ENCODE measurements around the gene C10orf120.
A peak's percentile ranks its signal among the peaks of the same experiment; 100 is the strongest.

The C10orf120 gene

DNA sequence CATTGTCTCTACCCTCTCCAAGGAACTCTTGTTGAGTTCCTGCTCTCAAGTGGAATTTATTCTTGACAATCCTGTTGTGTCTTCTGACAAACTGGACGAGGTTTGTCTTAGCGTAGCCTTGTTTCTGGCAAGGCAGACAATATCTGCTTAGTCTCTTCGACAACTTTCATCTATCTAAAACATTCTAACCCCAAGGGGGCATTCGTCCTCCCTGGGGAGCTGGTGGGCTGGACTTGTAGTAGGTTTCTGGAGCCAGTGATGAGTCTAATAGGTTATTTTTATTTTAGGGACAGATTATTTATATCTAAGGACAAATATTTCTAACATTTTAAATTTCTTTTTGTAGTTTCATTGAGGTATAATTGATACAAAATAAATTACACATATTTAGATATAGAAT, 7.3 kb upstream of the C10orf120 start:
- H3K4me3 ChIP-seq (ENCODE audit: low read depth, low read length) = no peak overlapping the region
- TF ChIP-seq, protein P1, sequence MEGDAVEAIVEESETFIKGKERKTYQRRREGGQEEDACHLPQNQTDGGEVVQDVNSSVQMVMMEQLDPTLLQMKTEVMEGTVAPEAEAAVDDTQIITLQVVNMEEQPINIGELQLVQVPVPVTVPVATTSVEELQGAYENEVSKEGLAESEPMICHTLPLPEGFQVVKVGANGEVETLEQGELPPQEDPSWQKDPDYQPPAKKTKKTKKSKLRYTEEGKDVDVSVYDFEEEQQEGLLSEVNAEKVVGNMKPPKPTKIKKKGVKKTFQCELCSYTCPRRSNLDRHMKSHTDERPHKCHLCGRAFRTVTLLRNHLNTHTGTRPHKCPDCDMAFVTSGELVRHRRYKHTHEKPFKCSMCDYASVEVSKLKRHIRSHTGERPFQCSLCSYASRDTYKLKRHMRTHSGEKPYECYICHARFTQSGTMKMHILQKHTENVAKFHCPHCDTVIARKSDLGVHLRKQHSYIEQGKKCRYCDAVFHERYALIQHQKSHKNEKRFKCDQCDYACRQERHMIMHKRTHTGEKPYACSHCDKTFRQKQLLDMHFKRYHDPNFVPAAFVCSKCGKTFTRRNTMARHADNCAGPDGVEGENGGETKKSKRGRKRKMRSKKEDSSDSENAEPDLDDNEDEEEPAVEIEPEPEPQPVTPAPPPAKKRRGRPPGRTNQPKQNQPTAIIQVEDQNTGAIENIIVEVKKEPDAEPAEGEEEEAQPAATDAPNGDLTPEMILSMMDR (IDR thresholded peaks at IDR 0.05; ENCODE audit: control insufficient read depth, extremely low read depth, insufficient read depth) = no peak
- no peak for DNase-seq (ENCODE audit: low read depth)

DNA sequence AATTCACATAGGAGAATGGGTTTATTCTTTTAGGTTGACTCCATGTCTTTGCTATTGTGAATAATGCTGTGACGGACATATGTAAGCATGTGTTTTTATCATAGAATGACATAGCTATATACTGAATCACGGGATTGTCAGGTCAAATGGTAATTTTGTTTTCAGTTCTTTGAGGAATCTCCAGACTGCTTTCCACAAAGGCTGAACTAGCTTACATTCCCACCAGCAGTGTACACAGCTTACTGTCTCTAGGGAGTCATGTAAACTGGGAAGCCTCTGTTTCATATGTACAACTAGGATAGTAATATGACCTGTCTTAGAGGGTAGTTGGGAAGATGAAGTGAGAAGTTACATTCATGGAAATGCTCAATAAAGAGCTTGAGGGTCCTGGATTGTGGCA, 6.8 kb upstream of the C10orf120 start:
- TF ChIP-seq, protein P1 (IDR thresholded peaks at IDR 0.05; ENCODE audit: control insufficient read depth, extremely low read depth, insufficient read depth) = no peak
- H3K4me3 ChIP-seq (ENCODE audit: low read depth, low read length) = no peak overlapping the region
- no peak for DNase-seq (ENCODE audit: low read depth)

DNA sequence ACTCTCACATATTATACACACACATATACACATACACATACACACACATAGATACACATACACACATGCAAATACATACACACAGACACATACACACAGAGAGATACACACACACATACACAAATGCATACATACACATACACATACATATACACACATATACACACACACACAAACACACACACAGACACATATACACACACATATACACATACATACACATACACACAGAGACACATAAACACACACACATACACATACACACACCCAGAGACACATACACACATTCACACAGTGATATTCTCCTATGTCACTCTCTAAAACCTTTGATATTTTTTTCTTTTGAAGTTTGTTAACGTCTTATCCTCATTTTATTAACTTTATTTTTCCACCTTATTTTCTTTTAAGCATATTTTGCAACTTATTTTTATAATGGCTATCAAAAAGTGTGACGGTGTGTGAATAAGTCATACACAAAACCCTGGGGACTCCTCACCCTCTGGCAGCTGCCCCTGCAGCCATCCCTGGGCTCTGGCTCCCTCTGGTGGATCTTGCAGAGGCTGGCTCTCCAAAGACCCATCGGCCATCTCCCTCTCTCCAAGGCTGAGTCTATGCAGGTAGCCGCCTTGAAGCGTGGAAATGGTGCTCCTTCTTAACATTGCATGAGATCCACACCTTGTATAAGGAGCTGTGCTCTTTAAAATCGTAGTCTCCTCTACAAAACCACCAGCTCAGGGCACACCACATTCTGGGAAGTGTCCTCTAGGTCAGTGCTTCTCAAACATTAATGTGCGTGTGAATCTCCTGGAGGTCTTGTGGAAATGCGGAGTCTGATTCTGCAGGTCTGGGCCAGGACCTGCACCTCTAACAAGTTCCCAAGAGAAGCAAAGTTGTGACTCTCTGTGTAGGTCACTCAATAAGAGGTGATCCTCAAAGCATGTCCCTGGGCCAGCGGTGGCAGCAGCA, 4.1 kb upstream of the C10orf120 start:
- no peak for DNase-seq (ENCODE audit: low read depth)
- H3K4me3 ChIP-seq (ENCODE audit: low read depth, low read length) = no peak overlapping the region
- TF ChIP-seq, protein P1 (IDR thresholded peaks at IDR 0.05; ENCODE audit: control insufficient read depth, extremely low read depth, insufficient read depth) = peak; percentile 94

DNA sequence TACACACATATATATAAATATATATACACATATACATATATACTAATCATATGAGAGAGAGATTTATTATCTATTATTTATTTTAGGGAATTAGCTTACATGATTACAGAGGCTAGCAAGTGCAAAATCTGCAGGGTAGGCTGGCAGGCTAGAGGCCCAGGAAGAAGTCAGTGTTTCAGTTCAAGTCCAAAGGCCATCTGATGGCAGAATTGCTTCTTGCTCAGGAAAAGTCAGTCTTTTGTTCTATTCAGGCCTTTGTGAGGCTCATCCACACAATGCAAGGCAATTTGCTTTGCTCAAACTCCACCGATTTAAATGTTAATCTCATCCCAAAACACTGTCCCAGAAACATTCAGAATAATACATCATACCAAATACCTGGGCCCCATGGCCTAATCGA, 2.6 kb upstream of the C10orf120 start:
- TF ChIP-seq, protein P1 (IDR thresholded peaks at IDR 0.05; ENCODE audit: control insufficient read depth, extremely low read depth, insufficient read depth) = no peak
- H3K4me3 ChIP-seq (ENCODE audit: low read depth, low read length) = no peak overlapping the region
- no peak for DNase-seq (ENCODE audit: low read depth)

DNA sequence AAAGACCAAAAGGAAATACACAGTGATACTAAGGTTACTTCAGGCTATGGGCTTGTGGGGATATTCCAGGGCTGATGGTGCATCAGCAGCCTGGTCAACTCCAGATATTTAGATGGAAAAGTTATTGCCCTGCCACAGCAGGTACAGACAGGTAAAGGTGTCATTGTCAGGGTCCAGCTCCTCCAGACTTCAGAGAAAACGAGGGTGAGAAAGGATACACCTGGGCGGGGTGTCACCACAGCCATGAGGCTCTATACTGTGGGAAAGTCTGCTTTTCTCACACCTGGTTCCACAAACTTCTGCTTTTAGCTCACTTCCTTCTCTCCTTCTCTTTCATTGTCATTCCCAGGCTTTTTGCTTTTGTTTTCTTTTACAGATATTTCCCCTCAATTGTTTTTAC, 2.0 kb upstream of the C10orf120 start:
- DNase-seq (ENCODE audit: low read depth) = no peak
- TF ChIP-seq, protein P1 (IDR thresholded peaks at IDR 0.05; ENCODE audit: control insufficient read depth, extremely low read depth, insufficient read depth) = no peak
- H3K4me3 ChIP-seq (ENCODE audit: low read depth, low read length) = no peak overlapping the region

DNA sequence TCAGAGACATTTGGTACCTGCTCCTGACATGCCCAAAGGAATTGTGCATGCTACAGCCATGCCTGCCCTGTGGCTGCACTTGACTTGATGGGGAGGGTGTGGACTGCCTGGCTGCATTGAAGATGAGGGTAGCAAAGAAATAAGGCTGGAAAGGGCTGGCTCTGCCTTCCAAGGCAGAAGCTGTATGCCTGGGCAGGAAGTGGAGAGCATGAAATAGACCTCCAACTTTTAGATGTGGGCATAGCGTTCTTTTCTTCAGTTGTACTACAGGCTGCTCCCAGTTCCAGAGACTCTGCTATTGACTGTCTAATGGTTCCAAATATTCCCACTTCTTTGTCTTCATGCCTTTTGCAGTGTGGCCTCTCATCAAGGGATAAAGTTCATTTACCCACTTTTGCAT, 3.0 kb downstream of the C10orf120 start:
- TF ChIP-seq, protein P1 (IDR thresholded peaks at IDR 0.05; ENCODE audit: control insufficient read depth, extremely low read depth, insufficient read depth) = no peak
- DNase-seq (ENCODE audit: low read depth) = no peak
- no peak overlapping the region for H3K4me3 ChIP-seq (ENCODE audit: low read depth, low read length)

Data from LNCaP clone FGC (cell line).